GM12878 (cell line): ENCODE data around the gene GSTP1. TPM values are rescaled to one million over a fixed set of nuclear protein-coding genes. Genes with fewer than 3 reads are reported as not detected.
A peak's percentile ranks its signal among the peaks of the same experiment; 100 is the strongest.

Experiments
- FOS ChIP-seq: IDR thresholded peaks from 3 replicates; pipeline ENCODE4 v1.6.1; 2011; ENCODE audit warnings: borderline replicate concordance; ENCODE audit not compliant: insufficient read length; ENCODE audit errors: extremely low read depth
- IKZF1 ChIP-seq: fragments of 450-650 bp; conservative IDR thresholded peaks from 2 replicates; pipeline ENCODE4 v1.6.1; 2017; ENCODE audit warnings: antibody characterized with exemption, mild to moderate bottlenecking
- KAT2A ChIP-seq: conservative IDR thresholded peaks from 2 replicates; pipeline ENCODE4 v1.6.1; 2011; ENCODE audit warnings: low read depth, low read length; ENCODE audit not compliant: control insufficient read depth
- MEF2B ChIP-seq: fragments of 450-650 bp; IDR thresholded peaks from 2 replicates; pipeline ENCODE4 v1.6.1; 2018; ENCODE audit warnings: mild to moderate bottlenecking, moderate library complexity; ENCODE audit not compliant: partially characterized antibody, poor library complexity, severe bottlenecking
- MLLT1 ChIP-seq: fragments of 450-650 bp; IDR thresholded peaks from 2 replicates; pipeline ENCODE4 v1.6.1; 2016; ENCODE audit warnings: mild to moderate bottlenecking
- NBN ChIP-seq: fragments of 450-650 bp; IDR thresholded peaks from 2 replicates; pipeline ENCODE4 v1.6.1; 2016
- NR2F1 ChIP-seq: fragments of 450-650 bp; conservative IDR thresholded peaks from 2 replicates; pipeline ENCODE4 v1.6.1; 2017; ENCODE audit warnings: mild to moderate bottlenecking
- PKNOX1 ChIP-seq: fragments of 450-650 bp; IDR thresholded peaks from 2 replicates; pipeline ENCODE4 v1.6.1; 2016; ENCODE audit warnings: mild to moderate bottlenecking
- POLR2AphosphoS5 ChIP-seq: IDR thresholded peaks from 2 replicates; pipeline ENCODE4 v1.6.1; 2011; ENCODE audit warnings: mild to moderate bottlenecking, low read length, inconsistent platforms
- PRDM15 ChIP-seq: fragments of 450-650 bp; formaldehyde crosslinking; IDR thresholded peaks from 2 replicates; pipeline ENCODE4 v1.4.0; 2020; ENCODE audit warnings: mild to moderate bottlenecking, moderate library complexity
- SIN3A ChIP-seq: IDR thresholded peaks from 2 replicates; pipeline ENCODE4 v1.6.1; 2012; ENCODE audit warnings: low read depth, low read length, improper control_type of control experiment
- SKIL ChIP-seq: fragments of 450-650 bp; IDR thresholded peaks from 2 replicates; pipeline ENCODE4 v1.6.1; 2017; ENCODE audit warnings: mild to moderate bottlenecking, low read depth, inconsistent platforms; ENCODE audit not compliant: poor library complexity, severe bottlenecking
- SMAD1 ChIP-seq: fragments of 450-650 bp; IDR thresholded peaks from 2 replicates; pipeline ENCODE4 v1.6.1; 2018; ENCODE audit warnings: mild to moderate bottlenecking, low read depth; ENCODE audit not compliant: partially characterized antibody
- SP1 ChIP-seq: IDR thresholded peaks from one replicate; pipeline ENCODE4 v1.6.1; 2011; ENCODE audit warnings: low read depth, low read length
- STAT1 ChIP-seq: fragments of 450-650 bp; conservative IDR thresholded peaks from 2 replicates; pipeline ENCODE4 v1.6.1; 2014; ENCODE audit warnings: antibody characterized with exemption, mild to moderate bottlenecking
- TCF7 ChIP-seq: IDR thresholded peaks from 2 replicates; pipeline ENCODE4 v1.6.1; 2014; ENCODE audit warnings: antibody characterized with exemption, borderline replicate concordance
- ZNF592 ChIP-seq: fragments of 450-650 bp; IDR thresholded peaks from 2 replicates; pipeline ENCODE4 v1.6.1; 2017; ENCODE audit warnings: mild to moderate bottlenecking, moderate library complexity
- polyA plus RNA-seq, 11 experiments: library from polyadenylated mRNA; depleted of rRNA in 4 of 11; unstranded in 6 of 11; stranded (reverse) in 5 of 11; fragments of >200 nt; fragmentation: Nextera tagmentation in 4 of 11; fragmentation: Illumina TruSeq in 1 of 11; extraction: Ambion mirVana in 4 of 11; extraction: Trizol in 1 of 11; gene quantifications; 1 replicate in 1 of 11; 2 replicates in 10 of 11; pipeline versions ENCODE4 v1.2.1 to v1.2.3, GENCODE V29; 2011 to 2016; ENCODE audit warnings: inconsistent platforms in 2 of 11, missing spikeins in 2 of 11, low read depth in 1 of 11
- total RNA-seq, 4 experiments: library from RNA; depleted of rRNA in 3 of 4; stranded (reverse); fragments of >200 nt in 3 of 4; fragmentation: Illumina TruSeq in 1 of 4; extraction: Trizol in 1 of 4; gene quantifications; 2 replicates each; pipeline versions ENCODE4 v1.2.1 to v1.2.3, GENCODE V29; 2013 to 2021

GSTP1 gene
- total and polyA plus RNA-seq, 10 of the 15 experiments (the other 5 are each of a cell fraction or from before 2014, with no cell fraction given), result 469 to 1,788 (median 955) TPM

- TF ChIP-seq SKIL (peak; percentile 48), TCF7 (no peak), MEF2B (peak; percentile 99), PKNOX1 (peak; percentile 90), ZNF592 (peak; percentile 12; the same call in 1 of the 2 replicates), FOS (no peak), NR2F1 (peak; percentile 37; the same call in 1 of the 2 replicates), SIN3A (peak; percentile 58; the same call in 1 of the 2 replicates), SP1 (peak; percentile 57), KAT2A (no peak), NBN (peak; percentile 97), SMAD1 (peak; percentile 13), STAT1 (no peak; the same call in 1 of the 2 replicates), IKZF1 (peak; percentile 94), PRDM15 (CRISPR knock-in tag) (no peak), MLLT1 (peak; percentile 70; the same call in 1 of the 2 replicates), POLR2AphosphoS5 (peak; percentile 92)
Observed at GRCh38 chr11:67613960-67614715, 30.5 kb downstream of the GSTP1 start (continued).
